ENCODE measurements around the gene FSTL5.

FSTL5 gene

DNA sequence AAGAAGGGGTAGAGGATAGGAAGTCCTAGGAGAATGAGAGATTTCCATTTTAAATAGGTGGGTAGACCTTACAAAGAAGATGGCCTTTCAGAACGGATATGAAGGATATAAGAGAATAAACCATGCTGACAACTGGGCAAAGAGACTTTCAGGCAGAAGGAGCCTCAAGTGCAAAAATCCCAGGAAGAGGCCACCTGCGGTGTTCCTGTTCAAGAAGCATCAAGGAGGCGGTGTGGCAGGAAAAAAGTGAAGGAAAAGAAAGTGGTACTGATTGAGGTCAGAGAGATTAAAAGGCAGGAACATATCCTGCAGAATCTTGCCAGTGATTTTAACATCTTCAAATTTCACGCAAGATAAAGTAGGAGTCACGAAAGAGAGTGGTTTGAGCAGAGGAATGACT, 172.0 kb downstream of the FSTL5 start:
- TF ChIP-seq TARDBP (IDR thresholded peaks at IDR 0.05) (no peak), NFRKB (IDR thresholded peaks at IDR 0.05) (no peak), FOXK2 (IDR thresholded peaks at IDR 0.05) (no peak), FOXA1 (IDR thresholded peaks at IDR 0.05) (no peak), ELF4 (IDR thresholded peaks at IDR 0.05) (no peak), CTBP1 (IDR thresholded peaks at IDR 0.05; ENCODE audit: borderline replicate concordance) (no peak), SUZ12 (IDR thresholded peaks at IDR 0.05) (no peak), BHLHE40 (IDR thresholded peaks at IDR 0.05; ENCODE audit: borderline replicate concordance) (no peak), L3MBTL2 (conservative IDR thresholded peaks at IDR 0.05) (no peak), HDGF (IDR thresholded peaks at IDR 0.05; ENCODE audit: borderline replicate concordance) (no peak), ZNF384 (IDR thresholded peaks at IDR 0.05) (no peak), SP1 (IDR thresholded peaks at IDR 0.05) (no peak)
- ChIA-PET POLR2A (no interaction called here), CTCF (no interaction called here)
- no peak for DNase-seq (ENCODE audit: extremely low spot score)

DNA sequence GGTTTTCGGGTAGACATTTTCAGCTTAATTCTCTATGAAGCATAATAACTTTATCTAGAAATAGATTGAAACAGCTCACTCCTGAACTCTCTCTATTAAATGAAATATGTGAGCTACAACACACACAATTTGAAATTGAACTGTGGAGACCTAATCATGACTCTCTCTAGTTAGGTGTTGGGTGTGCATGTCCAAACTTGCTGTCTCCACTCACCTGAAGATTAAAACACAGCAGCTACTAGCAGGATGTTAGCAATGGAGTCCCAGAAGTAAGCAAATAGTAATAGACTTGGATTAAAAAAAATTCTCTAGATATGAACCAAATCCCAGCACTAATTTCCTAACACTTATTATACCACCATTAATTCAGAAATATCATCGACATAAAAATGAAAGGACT, 173.1 kb downstream of the FSTL5 start:
- no peak for DNase-seq (ENCODE audit: extremely low spot score)
- TF ChIP-seq SUZ12 (IDR thresholded peaks at IDR 0.05) (no peak), ZNF384 (IDR thresholded peaks at IDR 0.05) (no peak), HDGF (IDR thresholded peaks at IDR 0.05; ENCODE audit: borderline replicate concordance) (no peak), FOXA1 (IDR thresholded peaks at IDR 0.05) (no peak), TARDBP (IDR thresholded peaks at IDR 0.05) (no peak), FOXK2 (IDR thresholded peaks at IDR 0.05) (no peak), NFRKB (IDR thresholded peaks at IDR 0.05) (no peak), CTBP1 (IDR thresholded peaks at IDR 0.05; ENCODE audit: borderline replicate concordance) (no peak), ARNT (IDR thresholded peaks at IDR 0.05) (no peak), SP1 (IDR thresholded peaks at IDR 0.05) (no peak), ELF4 (IDR thresholded peaks at IDR 0.05) (no peak), BHLHE40 (IDR thresholded peaks at IDR 0.05; ENCODE audit: borderline replicate concordance) (no peak)
- TF ChIP-seq, protein P1, sequence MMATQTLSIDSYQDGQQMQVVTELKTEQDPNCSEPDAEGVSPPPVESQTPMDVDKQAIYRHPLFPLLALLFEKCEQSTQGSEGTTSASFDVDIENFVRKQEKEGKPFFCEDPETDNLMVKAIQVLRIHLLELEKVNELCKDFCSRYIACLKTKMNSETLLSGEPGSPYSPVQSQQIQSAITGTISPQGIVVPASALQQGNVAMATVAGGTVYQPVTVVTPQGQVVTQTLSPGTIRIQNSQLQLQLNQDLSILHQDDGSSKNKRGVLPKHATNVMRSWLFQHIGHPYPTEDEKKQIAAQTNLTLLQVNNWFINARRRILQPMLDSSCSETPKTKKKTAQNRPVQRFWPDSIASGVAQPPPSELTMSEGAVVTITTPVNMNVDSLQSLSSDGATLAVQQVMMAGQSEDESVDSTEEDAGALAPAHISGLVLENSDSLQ (IDR thresholded peaks at IDR 0.05) = no peak
- CTCF ChIA-PET = no interaction called here
- POLR2A ChIA-PET = no interaction called here

DNA sequence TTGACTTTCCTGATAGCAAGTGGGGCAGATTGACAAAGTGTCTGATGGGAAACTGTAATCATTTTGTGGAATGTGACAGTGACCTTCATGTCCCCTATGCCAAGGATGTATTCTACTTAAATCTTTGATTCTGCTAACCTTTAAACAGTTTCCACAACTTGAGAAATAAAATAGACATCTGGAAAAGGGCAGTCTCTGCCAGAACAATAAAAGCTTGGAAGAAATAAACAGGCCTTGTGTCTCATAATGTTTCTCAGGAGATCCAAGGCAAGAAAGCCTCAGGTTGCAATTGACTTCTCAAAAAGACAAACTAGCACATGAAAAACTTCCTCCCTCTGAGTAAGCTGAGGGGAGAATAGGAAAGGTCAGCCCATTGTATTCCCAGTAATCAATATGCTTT, 174.9 kb downstream of the FSTL5 start:
- POLR2A ChIA-PET = no interaction called here
- no peak for DNase-seq (ENCODE audit: extremely low spot score)
- CTCF ChIA-PET = no interaction called here
- TF ChIP-seq FOXK2 (IDR thresholded peaks at IDR 0.05) (no peak), ZNF384 (IDR thresholded peaks at IDR 0.05) (no peak), LEF1 (IDR thresholded peaks at IDR 0.05; ENCODE audit: borderline replicate concordance) (no peak), FOXM1 (IDR thresholded peaks at IDR 0.05; ENCODE audit: borderline replicate concordance) (no peak), TARDBP (IDR thresholded peaks at IDR 0.05) (no peak), NFRKB (IDR thresholded peaks at IDR 0.05) (no peak), BHLHE40 (IDR thresholded peaks at IDR 0.05; ENCODE audit: borderline replicate concordance) (no peak), ARNT (IDR thresholded peaks at IDR 0.05) (no peak), SUZ12 (IDR thresholded peaks at IDR 0.05) (no peak), CTBP1 (IDR thresholded peaks at IDR 0.05; ENCODE audit: borderline replicate concordance) (no peak), L3MBTL2 (conservative IDR thresholded peaks at IDR 0.05) (no peak), FOXA1 (IDR thresholded peaks at IDR 0.05) (no peak), SP1 (IDR thresholded peaks at IDR 0.05) (no peak), ELF4 (IDR thresholded peaks at IDR 0.05) (no peak), HDGF (IDR thresholded peaks at IDR 0.05; ENCODE audit: borderline replicate concordance) (no peak)
- TF ChIP-seq, protein P1 (IDR thresholded peaks at IDR 0.05) = no peak

DNA sequence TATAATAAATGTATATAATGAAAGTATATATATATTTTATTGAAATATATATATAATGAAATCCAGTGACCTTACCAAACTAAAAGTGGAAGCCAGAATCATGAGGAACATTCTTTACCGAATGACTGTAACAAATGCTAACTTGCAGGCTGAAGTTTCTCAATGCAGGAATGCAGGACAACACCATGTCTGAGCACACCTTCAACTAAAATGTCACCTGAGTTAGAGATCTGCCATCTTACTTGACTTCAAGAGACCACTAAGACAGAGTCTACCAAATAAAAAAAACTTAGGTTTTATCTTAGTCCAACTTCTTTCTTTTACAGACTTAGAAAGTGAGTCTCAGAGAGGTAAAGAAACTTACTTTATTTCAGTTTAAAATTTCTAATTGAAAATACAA, 176.2 kb downstream of the FSTL5 start:
- CTCF ChIA-PET = no interaction called here
- POLR2A ChIA-PET = no interaction called here
- no peak for TF ChIP-seq ELF4 (IDR thresholded peaks at IDR 0.05)
- no peak for DNase-seq (ENCODE audit: extremely low spot score)

DNA sequence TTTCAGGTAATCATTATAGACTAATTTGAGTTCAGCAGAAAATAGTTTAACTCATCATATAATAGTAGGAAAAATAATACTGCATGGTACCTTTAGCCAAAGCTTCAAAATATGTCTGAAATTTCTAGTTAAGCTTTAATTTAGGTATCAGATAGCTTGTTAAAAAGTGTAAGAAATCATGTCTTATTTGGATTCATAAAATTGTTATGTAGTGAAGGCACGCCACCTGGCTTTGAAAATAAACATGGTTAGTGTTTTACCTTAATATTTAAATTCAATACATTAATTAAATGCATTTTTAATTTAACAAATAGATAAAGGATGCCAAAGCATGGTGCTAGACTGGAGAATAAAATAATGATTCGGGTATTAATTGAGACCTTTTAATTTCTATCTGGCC, 211.4 kb downstream of the FSTL5 start:
- DNase-seq (ENCODE audit: extremely low spot score) = no peak
- TF ChIP-seq, protein P1 (IDR thresholded peaks at IDR 0.05) = no peak
- TF ChIP-seq SUZ12 (IDR thresholded peaks at IDR 0.05) = no peak
- no peak for TF ChIP-seq LEF1 (IDR thresholded peaks at IDR 0.05; ENCODE audit: borderline replicate concordance)
- TF ChIP-seq HDGF (IDR thresholded peaks at IDR 0.05; ENCODE audit: borderline replicate concordance) = no peak
- TF ChIP-seq SP1 (IDR thresholded peaks at IDR 0.05) = no peak
- TF ChIP-seq CTBP1 (IDR thresholded peaks at IDR 0.05; ENCODE audit: borderline replicate concordance) = no peak
- TF ChIP-seq TARDBP (IDR thresholded peaks at IDR 0.05) = no peak
- no peak for TF ChIP-seq ARNT (IDR thresholded peaks at IDR 0.05)
- TF ChIP-seq FOXK2 (IDR thresholded peaks at IDR 0.05) = no peak
- no peak for TF ChIP-seq FOXA1 (IDR thresholded peaks at IDR 0.05)
- TF ChIP-seq L3MBTL2 (conservative IDR thresholded peaks at IDR 0.05) = no peak
- TF ChIP-seq ELF4 (IDR thresholded peaks at IDR 0.05) = no peak
- TF ChIP-seq NFRKB (IDR thresholded peaks at IDR 0.05) = no peak
- TF ChIP-seq FOXM1 (IDR thresholded peaks at IDR 0.05; ENCODE audit: borderline replicate concordance) = no peak
- no peak for TF ChIP-seq BHLHE40 (IDR thresholded peaks at IDR 0.05; ENCODE audit: borderline replicate concordance)
- TF ChIP-seq ZNF384 (IDR thresholded peaks at IDR 0.05) = no peak
- ChIA-PET CTCF (no interaction called here), POLR2A (no interaction called here)

DNA sequence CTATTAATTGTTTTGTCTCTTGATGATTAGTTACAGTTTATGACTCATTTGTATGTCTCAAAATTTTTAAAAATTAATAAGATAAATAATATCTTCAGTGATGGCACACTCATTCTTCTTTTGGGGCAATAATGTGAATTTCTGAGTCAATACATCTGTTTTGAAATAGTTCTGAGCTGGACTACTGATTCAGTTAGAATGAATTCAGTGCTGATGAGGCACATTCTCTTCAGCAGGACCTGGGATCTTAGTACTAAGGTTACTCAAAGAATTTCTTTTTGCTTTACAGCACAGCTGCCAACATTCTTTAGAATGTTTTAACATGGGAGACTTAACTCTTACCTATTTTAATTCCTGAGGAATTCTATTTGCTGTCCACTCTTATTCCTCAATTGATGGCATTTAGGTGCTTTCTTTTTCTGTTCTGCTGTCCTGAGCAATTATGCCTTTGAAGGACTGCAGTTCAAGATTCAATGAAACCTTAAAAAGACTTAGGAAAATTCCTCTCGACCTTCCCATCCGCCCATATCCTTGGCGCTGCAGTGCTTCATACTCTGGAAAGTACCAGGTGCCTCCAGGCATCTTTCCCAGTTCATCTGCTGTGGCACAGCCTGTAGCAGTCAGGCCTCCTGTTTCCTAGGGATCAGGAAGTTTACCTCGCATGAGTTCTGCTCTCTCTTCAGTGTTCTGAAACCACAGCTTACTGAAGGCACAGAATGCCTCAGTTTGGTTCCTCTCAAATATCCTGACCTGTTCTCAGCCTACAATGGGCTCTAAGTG, 213.7 kb downstream of the FSTL5 start:
- POLR2A ChIA-PET = no interaction called here

More for the DNA sequence above, 213.7 kb downstream of the FSTL5 start:
- CTCF ChIA-PET = interaction anchor here (0.5 kb wide), 1 partner anchor 1473 kb away, joined by 3 read pairs; no protein-coding TSS in a partner anchor
- no peak for DNase-seq (ENCODE audit: extremely low spot score)
- TF ChIP-seq SUZ12 (IDR thresholded peaks at IDR 0.05) = no peak
- TF ChIP-seq FOXK2 (IDR thresholded peaks at IDR 0.05) = no peak
- TF ChIP-seq SP1 (IDR thresholded peaks at IDR 0.05) = no peak
- no peak for TF ChIP-seq FOXM1 (IDR thresholded peaks at IDR 0.05; ENCODE audit: borderline replicate concordance)
- no peak for TF ChIP-seq HDGF (IDR thresholded peaks at IDR 0.05; ENCODE audit: borderline replicate concordance)
- TF ChIP-seq CTBP1 (IDR thresholded peaks at IDR 0.05; ENCODE audit: borderline replicate concordance) = no peak
- TF ChIP-seq ARNT (IDR thresholded peaks at IDR 0.05) = no peak
- no peak for TF ChIP-seq BHLHE40 (IDR thresholded peaks at IDR 0.05; ENCODE audit: borderline replicate concordance)
- TF ChIP-seq, protein P1 (IDR thresholded peaks at IDR 0.05) = no peak
- no peak for TF ChIP-seq NFRKB (IDR thresholded peaks at IDR 0.05)
- no peak for TF ChIP-seq ELF4 (IDR thresholded peaks at IDR 0.05)
- no peak for TF ChIP-seq ZNF384 (IDR thresholded peaks at IDR 0.05)
